HepG2 (cell line): ENCODE results near the gene PLXDC2.

Experiments
- PHF5A ChIP-seq: IDR thresholded peaks from one replicate; pipeline ENCODE4 v1.6.1; 2018; ENCODE audit warnings: low read depth, missing genetic modification reagents; ENCODE audit not compliant: unreplicated experiment
- POLR2G ChIP-seq: fragments of 200-400 bp; formaldehyde crosslinking; IDR thresholded peaks from 2 replicates; pipeline ENCODE4 v1.6.1; 2018; ENCODE audit warnings: mild to moderate bottlenecking, low read depth, low read length, moderate library complexity
- TAF1 ChIP-seq: sonication (generic); formaldehyde crosslinking; IDR thresholded peaks from 2 replicates; pipeline ENCODE4 v1.4.0; 2020; ENCODE audit warnings: missing genetic modification reagents
- YEATS4 ChIP-seq: sonication (generic); formaldehyde crosslinking; IDR thresholded peaks from 2 replicates; pipeline ENCODE4 v1.4.0; 2020; ENCODE audit warnings: missing genetic modification reagents, borderline replicate concordance
- TF ChIP-seq, protein P1 (sequence below): sonication (generic); formaldehyde crosslinking; IDR thresholded peaks from 2 replicates; pipeline ENCODE4 v1.5.0; 2020; ENCODE audit warnings: mild to moderate bottlenecking, missing genetic modification reagents, moderate library complexity
- TF ChIP-seq, protein P2 (sequence below): sonication (generic); formaldehyde crosslinking; IDR thresholded peaks from 2 replicates; pipeline ENCODE4 v1.4.0; 2020; ENCODE audit warnings: mild to moderate bottlenecking, missing genetic modification reagents, borderline replicate concordance

DNA sequence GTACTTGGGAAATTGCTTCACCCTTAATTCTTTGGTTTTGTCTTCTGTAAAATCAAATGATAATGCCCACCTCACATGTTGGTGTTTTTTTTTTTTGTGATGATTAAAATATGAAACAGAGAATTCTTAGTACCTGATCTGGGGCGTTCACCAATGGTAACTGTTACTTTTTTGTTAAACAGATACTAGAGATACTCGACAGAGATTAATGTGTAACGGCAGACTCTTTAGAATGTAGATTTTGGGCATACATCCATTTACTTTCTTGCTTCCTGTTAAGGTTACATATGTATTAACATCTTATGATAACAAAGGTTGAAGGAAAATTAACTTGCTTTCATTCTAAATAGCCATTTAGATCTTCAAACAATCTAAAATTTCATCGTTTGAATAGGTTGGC is 23.3 kb downstream of the PLXDC2 start:
- TF ChIP-seq YEATS4 (CRISPR knock-in tag) (no peak), TAF1 (no peak), POLR2G (no peak), PHF5A (CRISPR knock-in tag) (no peak)
- TF ChIP-seq, protein P1, sequence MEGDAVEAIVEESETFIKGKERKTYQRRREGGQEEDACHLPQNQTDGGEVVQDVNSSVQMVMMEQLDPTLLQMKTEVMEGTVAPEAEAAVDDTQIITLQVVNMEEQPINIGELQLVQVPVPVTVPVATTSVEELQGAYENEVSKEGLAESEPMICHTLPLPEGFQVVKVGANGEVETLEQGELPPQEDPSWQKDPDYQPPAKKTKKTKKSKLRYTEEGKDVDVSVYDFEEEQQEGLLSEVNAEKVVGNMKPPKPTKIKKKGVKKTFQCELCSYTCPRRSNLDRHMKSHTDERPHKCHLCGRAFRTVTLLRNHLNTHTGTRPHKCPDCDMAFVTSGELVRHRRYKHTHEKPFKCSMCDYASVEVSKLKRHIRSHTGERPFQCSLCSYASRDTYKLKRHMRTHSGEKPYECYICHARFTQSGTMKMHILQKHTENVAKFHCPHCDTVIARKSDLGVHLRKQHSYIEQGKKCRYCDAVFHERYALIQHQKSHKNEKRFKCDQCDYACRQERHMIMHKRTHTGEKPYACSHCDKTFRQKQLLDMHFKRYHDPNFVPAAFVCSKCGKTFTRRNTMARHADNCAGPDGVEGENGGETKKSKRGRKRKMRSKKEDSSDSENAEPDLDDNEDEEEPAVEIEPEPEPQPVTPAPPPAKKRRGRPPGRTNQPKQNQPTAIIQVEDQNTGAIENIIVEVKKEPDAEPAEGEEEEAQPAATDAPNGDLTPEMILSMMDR: no peak
- TF ChIP-seq, protein P2, sequence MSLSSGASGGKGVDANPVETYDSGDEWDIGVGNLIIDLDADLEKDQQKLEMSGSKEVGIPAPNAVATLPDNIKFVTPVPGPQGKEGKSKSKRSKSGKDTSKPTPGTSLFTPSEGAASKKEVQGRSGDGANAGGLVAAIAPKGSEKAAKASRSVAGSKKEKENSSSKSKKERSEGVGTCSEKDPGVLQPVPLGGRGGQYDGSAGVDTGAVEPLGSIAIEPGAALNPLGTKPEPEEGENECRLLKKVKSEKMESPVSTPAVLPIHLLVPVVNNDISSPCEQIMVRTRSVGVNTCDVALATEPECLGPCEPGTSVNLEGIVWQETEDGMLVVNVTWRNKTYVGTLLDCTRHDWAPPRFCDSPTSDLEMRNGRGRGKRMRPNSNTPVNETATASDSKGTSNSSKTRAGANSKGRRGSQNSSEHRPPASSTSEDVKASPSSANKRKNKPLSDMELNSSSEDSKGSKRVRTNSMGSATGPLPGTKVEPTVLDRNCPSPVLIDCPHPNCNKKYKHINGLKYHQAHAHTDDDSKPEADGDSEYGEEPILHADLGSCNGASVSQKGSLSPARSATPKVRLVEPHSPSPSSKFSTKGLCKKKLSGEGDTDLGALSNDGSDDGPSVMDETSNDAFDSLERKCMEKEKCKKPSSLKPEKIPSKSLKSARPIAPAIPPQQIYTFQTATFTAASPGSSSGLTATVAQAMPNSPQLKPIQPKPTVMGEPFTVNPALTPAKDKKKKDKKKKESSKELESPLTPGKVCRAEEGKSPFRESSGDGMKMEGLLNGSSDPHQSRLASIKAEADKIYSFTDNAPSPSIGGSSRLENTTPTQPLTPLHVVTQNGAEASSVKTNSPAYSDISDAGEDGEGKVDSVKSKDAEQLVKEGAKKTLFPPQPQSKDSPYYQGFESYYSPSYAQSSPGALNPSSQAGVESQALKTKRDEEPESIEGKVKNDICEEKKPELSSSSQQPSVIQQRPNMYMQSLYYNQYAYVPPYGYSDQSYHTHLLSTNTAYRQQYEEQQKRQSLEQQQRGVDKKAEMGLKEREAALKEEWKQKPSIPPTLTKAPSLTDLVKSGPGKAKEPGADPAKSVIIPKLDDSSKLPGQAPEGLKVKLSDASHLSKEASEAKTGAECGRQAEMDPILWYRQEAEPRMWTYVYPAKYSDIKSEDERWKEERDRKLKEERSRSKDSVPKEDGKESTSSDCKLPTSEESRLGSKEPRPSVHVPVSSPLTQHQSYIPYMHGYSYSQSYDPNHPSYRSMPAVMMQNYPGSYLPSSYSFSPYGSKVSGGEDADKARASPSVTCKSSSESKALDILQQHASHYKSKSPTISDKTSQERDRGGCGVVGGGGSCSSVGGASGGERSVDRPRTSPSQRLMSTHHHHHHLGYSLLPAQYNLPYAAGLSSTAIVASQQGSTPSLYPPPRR (CRISPR knock-in tag): no peak
